Retinal pigment epithelial cell (primary cell): ENCODE measurements around the gene EPHA5.

Experiments
- DNase-seq: peaks from one replicate; pipeline ENCODE4 v3.0.0-alpha.2; 2010; ENCODE audit warnings: low read depth
- H3K4me3 ChIP-seq: 2 replicates; pipeline ENCODE4 v1.5.1; 2011; ENCODE audit warnings: mild to moderate bottlenecking, low read length, control low read depth, moderate library complexity
- CTCF ChIP-seq: conservative IDR thresholded peaks from 2 replicates; pipeline ENCODE4 v1.5.1; 2011; ENCODE audit warnings: low read depth, low read length, control low read depth, inconsistent platforms

Gene EPHA5

DNA sequence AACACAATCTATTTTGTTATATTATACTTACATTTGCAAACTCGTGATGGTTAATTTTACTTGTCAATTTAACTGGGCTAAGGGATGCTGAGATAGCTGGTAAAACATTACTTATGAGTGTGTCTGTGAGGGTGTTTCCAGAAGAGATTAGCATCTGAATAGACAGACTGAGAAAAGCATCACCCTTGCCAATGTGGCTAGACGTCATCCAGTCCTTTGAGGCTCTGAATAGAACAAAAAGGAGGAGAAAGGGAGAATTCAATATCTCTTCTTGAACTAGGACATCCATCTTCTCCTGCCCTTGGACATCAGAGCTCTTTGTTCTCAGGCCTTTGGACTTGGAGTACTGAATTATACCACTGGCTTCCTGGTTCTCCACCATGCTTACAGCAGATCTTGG is 154.6 kb downstream of the EPHA5 start:
- H3K4me3 ChIP-seq, result no peak overlapping the region
- no peak for TF ChIP-seq CTCF
- no peak for DNase-seq

- DNase-seq, result no peak
- no peak overlapping the region for H3K4me3 ChIP-seq
- no peak for TF ChIP-seq CTCF
Measured at GRCh38 chr4:65510976-65511375, 159.3 kb downstream of the EPHA5 start.

DNA sequence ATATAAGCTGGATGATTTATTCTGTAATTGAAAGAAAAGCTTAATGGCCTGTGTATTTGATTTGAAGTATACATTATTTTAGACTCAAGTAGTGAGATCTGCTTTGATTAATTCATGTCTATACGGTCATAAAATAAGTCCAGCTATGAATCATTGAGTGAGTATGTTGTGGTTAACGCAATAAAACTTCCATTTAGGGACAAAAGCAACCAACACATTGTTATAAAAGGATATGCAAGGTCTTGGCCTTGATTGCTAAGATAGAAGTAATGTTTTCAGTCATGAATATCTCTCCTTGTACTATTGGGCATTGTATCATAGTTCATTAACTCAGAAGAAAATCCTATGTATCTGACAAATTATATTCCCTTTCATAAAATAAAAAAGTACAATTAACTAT is 162.1 kb downstream of the EPHA5 start:
- no peak overlapping the region for H3K4me3 ChIP-seq
- TF ChIP-seq CTCF, result no peak
- DNase-seq, result peak; percentile 71

GRCh38 chr4:65502131-65502701 is 168.1 kb downstream of the EPHA5 start:
- H3K4me3 ChIP-seq, result no peak overlapping the region
- no peak for DNase-seq
- TF ChIP-seq CTCF, result no peak

- no peak for TF ChIP-seq CTCF
- DNase-seq, result no peak
- H3K4me3 ChIP-seq, result no peak overlapping the region
Measured at GRCh38 chr4:65498606-65499005, 171.7 kb downstream of the EPHA5 start.

DNA sequence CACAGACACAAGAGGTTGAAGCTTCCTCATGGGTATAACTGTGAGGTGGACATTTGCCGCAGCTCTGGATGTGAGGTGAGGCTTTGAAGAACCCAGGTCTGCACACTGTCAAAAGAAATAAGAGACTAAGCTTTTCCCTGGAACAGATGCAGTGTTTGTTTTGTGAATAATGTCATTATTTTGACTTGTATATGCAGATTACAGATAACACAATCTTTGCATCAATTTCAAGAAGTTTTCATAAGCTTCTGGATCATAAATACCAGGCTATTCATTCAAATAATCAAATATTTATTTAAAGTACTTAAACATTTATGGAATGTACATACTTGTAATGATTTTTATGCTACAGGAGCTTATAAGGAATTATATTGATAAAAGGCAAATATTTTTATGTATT is 174.8 kb downstream of the EPHA5 start:
- H3K4me3 ChIP-seq, result no peak overlapping the region
- no peak for TF ChIP-seq CTCF
- DNase-seq, result no peak

- TF ChIP-seq CTCF, result no peak
- no peak overlapping the region for H3K4me3 ChIP-seq
- DNase-seq, result peak; percentile 83
Measured at GRCh38 chr4:65482410-65482809, 187.9 kb downstream of the EPHA5 start.
